ENCODE data around the gene EVPL. TPM values are rescaled to one million over a fixed set of nuclear protein-coding genes. Genes with fewer than 3 reads are reported as not detected.

The EVPL gene
- total and polyA plus RNA-seq, 2 of the 13 experiments (the other 11 are each of a cell fraction or from before 2014, with no cell fraction given) = 2.1 to 8.2 TPM

DNA sequence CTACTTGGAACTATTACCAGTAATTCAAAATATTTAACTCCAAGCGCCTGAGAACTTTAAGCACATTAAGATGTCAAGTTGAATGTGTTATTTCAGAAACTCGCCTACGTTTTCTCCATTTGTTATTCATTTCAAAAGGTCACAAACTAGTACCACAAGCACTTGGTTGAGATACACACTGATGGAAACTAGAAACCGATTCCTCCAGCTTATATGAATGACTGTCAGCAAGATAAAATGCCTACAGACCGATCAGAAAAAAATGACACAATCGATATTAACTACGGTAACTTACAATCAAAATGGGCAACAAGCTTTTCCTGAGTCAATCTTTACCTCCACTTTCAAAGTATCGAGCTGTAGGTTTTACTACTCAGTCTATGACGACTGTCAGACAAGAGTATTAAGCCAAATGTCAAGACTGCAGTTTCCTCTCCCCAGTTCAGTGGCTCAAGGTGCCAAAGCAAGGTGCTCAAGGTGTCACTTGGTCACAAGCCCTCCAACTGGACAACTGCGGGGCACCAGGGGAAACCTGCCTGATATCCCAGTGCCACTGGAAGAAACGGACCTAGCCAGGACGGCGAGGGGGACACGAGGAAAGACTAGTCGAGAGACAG is 44.5 kb upstream of the EVPL start (continued):
- TF ChIP-seq, protein P1, sequence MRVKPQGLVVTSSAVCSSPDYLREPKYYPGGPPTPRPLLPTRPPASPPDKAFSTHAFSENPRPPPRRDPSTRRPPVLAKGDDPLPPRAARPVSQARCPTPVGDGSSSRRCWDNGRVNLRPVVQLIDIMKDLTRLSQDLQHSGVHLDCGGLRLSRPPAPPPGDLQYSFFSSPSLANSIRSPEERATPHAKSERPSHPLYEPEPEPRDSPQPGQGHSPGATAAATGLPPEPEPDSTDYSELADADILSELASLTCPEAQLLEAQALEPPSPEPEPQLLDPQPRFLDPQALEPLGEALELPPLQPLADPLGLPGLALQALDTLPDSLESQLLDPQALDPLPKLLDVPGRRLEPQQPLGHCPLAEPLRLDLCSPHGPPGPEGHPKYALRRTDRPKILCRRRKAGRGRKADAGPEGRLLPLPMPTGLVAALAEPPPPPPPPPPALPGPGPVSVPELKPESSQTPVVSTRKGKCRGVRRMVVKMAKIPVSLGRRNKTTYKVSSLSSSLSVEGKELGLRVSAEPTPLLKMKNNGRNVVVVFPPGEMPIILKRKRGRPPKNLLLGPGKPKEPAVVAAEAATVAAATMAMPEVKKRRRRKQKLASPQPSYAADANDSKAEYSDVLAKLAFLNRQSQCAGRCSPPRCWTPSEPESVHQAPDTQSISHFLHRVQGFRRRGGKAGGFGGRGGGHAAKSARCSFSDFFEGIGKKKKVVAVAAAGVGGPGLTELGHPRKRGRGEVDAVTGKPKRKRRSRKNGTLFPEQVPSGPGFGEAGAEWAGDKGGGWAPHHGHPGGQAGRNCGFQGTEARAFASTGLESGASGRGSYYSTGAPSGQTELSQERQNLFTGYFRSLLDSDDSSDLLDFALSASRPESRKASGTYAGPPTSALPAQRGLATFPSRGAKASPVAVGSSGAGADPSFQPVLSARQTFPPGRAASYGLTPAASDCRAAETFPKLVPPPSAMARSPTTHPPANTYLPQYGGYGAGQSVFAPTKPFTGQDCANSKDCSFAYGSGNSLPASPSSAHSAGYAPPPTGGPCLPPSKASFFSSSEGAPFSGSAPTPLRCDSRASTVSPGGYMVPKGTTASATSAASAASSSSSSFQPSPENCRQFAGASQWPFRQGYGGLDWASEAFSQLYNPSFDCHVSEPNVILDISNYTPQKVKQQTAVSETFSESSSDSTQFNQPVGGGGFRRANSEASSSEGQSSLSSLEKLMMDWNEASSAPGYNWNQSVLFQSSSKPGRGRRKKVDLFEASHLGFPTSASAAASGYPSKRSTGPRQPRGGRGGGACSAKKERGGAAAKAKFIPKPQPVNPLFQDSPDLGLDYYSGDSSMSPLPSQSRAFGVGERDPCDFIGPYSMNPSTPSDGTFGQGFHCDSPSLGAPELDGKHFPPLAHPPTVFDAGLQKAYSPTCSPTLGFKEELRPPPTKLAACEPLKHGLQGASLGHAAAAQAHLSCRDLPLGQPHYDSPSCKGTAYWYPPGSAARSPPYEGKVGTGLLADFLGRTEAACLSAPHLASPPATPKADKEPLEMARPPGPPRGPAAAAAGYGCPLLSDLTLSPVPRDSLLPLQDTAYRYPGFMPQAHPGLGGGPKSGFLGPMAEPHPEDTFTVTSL (CRISPR knock-in tag; IDR thresholded peaks at IDR 0.05; ENCODE audit: borderline replicate concordance) = 0 out of 2 replicates have a peak, but pooled peaks have one; percentile 43
- TF ChIP-seq ZKSCAN8 (CRISPR knock-in tag; IDR thresholded peaks at IDR 0.05; ENCODE audit: borderline replicate concordance) (peak; percentile 10; the same call in 1 of the 2 replicates), NCOA2 (CRISPR knock-in tag; IDR thresholded peaks at IDR 0.05) (no peak), ZSCAN9 (CRISPR knock-in tag; IDR thresholded peaks at IDR 0.05; ENCODE audit: borderline replicate concordance) (no peak), ZFP1 (CRISPR knock-in tag; IDR thresholded peaks at IDR 0.05) (no peak), ZZZ3 (CRISPR knock-in tag; IDR thresholded peaks at IDR 0.05; ENCODE audit: borderline replicate concordance) (no peak), SMYD3 (CRISPR knock-in tag; IDR thresholded peaks at IDR 0.05) (no peak), MXI1 (IDR thresholded peaks at IDR 0.05; ENCODE audit: borderline replicate concordance, low read depth, low read length) (no peak), JUND (CRISPR knock-in tag; IDR thresholded peaks at IDR 0.05) (no peak), KLF6 (CRISPR knock-in tag; IDR thresholded peaks at IDR 0.05) (no peak), ZNF264 (CRISPR knock-in tag; IDR thresholded peaks at IDR 0.05) (0 out of 2 replicates have a peak, but pooled peaks have one; percentile 37), ELF4 (CRISPR knock-in tag; IDR thresholded peaks at IDR 0.05; ENCODE audit: borderline replicate concordance) (0 out of 2 replicates have a peak, but pooled peaks have one; percentile 25), ZNF564 (CRISPR knock-in tag; IDR thresholded peaks at IDR 0.05) (no peak), ZNF557 (CRISPR knock-in tag; IDR thresholded peaks at IDR 0.05) (no peak), ZKSCAN5 (CRISPR knock-in tag; IDR thresholded peaks at IDR 0.05) (peak; percentile 48; the same call in 1 of the 2 replicates)
- TF ChIP-seq, protein P2, sequence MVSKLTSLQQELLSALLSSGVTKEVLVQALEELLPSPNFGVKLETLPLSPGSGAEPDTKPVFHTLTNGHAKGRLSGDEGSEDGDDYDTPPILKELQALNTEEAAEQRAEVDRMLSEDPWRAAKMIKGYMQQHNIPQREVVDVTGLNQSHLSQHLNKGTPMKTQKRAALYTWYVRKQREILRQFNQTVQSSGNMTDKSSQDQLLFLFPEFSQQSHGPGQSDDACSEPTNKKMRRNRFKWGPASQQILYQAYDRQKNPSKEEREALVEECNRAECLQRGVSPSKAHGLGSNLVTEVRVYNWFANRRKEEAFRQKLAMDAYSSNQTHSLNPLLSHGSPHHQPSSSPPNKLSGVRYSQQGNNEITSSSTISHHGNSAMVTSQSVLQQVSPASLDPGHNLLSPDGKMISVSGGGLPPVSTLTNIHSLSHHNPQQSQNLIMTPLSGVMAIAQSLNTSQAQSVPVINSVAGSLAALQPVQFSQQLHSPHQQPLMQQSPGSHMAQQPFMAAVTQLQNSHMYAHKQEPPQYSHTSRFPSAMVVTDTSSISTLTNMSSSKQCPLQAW (CRISPR knock-in tag; IDR thresholded peaks at IDR 0.05) = no peak
- TF ChIP-seq, protein P3, sequence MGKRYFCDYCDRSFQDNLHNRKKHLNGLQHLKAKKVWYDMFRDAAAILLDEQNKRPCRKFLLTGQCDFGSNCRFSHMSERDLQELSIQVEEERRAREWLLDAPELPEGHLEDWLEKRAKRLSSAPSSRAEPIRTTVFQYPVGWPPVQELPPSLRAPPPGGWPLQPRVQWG (CRISPR knock-in tag; IDR thresholded peaks at IDR 0.05; ENCODE audit: borderline replicate concordance, low read depth) = no peak
- TF ChIP-seq, protein P4, sequence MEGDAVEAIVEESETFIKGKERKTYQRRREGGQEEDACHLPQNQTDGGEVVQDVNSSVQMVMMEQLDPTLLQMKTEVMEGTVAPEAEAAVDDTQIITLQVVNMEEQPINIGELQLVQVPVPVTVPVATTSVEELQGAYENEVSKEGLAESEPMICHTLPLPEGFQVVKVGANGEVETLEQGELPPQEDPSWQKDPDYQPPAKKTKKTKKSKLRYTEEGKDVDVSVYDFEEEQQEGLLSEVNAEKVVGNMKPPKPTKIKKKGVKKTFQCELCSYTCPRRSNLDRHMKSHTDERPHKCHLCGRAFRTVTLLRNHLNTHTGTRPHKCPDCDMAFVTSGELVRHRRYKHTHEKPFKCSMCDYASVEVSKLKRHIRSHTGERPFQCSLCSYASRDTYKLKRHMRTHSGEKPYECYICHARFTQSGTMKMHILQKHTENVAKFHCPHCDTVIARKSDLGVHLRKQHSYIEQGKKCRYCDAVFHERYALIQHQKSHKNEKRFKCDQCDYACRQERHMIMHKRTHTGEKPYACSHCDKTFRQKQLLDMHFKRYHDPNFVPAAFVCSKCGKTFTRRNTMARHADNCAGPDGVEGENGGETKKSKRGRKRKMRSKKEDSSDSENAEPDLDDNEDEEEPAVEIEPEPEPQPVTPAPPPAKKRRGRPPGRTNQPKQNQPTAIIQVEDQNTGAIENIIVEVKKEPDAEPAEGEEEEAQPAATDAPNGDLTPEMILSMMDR (CRISPR knock-in tag; IDR thresholded peaks at IDR 0.05) = no peak
- TF ChIP-seq, protein P5, sequence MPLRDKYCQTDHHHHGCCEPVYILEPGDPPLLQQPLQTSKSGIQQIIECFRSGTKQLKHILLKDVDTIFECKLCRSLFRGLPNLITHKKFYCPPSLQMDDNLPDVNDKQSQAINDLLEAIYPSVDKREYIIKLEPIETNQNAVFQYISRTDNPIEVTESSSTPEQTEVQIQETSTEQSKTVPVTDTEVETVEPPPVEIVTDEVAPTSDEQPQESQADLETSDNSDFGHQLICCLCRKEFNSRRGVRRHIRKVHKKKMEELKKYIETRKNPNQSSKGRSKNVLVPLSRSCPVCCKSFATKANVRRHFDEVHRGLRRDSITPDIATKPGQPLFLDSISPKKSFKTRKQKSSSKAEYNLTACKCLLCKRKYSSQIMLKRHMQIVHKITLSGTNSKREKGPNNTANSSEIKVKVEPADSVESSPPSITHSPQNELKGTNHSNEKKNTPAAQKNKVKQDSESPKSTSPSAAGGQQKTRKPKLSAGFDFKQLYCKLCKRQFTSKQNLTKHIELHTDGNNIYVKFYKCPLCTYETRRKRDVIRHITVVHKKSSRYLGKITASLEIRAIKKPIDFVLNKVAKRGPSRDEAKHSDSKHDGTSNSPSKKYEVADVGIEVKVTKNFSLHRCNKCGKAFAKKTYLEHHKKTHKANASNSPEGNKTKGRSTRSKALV (CRISPR knock-in tag; IDR thresholded peaks at IDR 0.05) = no peak

Data from HepG2 (cell line).